CD4-positive, CD25-positive, alpha-beta regulatory T cell (primary cell): ENCODE results near the gene EHD1. TPM values are rescaled to one million over a fixed set of nuclear protein-coding genes. Genes with fewer than 3 reads are reported as not detected.

ENCODE experiments used
- ATAC-seq, 2 donors: fragments of 150-1000 bp; cut with Tn5 transposase; one replicate each; pipeline ENCODE4 v1.10.0; 2021; ENCODE audit warnings: low read depth in 2 of 2, moderate number of reproducible peaks in 2 of 2, moderate library complexity in 1 of 2
- DNase-seq, 3 donors: peaks; one replicate each; pipeline versions ENCODE4 v3.0.0 to v3.0.0-alpha.2; 2012 to 2022; ENCODE audit warnings: mixed read lengths in 1 of 3
- H3K27ac ChIP-seq: one replicate; pipeline ENCODE4 v1.7.0; 2013; ENCODE audit warnings: mild to moderate bottlenecking, low read length; ENCODE audit not compliant: insufficient read depth, poor library complexity, severe bottlenecking
- H3K27me3 ChIP-seq: one replicate; pipeline ENCODE4 v1.7.0; 2013; ENCODE audit warnings: low read length; ENCODE audit not compliant: control insufficient read depth, insufficient read depth
- H3K36me3 ChIP-seq: one replicate; pipeline ENCODE4 v1.7.0; 2013; ENCODE audit warnings: mild to moderate bottlenecking, low read length, moderate library complexity; ENCODE audit not compliant: control insufficient read depth, insufficient read depth
- H3K4me1 ChIP-seq: 2 replicates; pipeline ENCODE4 v1.7.0; 2013; ENCODE audit warnings: mild to moderate bottlenecking, low read length; ENCODE audit not compliant: insufficient read depth, control insufficient read depth, poor library complexity, severe bottlenecking
- H3K4me3 ChIP-seq: one replicate; pipeline ENCODE4 v1.7.0; 2013; ENCODE audit warnings: low read depth, mild to moderate bottlenecking, low read length, moderate library complexity
- H3K9me3 ChIP-seq, 2 experiments: 1 replicate in 1 of 2; 2 replicates in 1 of 2; pipeline ENCODE4 v1.7.0; 2013; ENCODE audit warnings: low read length in 2 of 2, mild to moderate bottlenecking in 1 of 2, moderate library complexity in 1 of 2; ENCODE audit not compliant: control insufficient read depth in 2 of 2
- H3K27ac Mint-ChIP-seq, 3 donors: one replicate each; pipeline ENCODE4 v1.8.0; 2020 to 2022; ENCODE audit warnings: mild to moderate bottlenecking in 3 of 3, mixed read lengths in 3 of 3, moderate library complexity in 2 of 3
- H3K27me3 Mint-ChIP-seq: one replicate; pipeline ENCODE4 v1.8.0; 2022; ENCODE audit warnings: mild to moderate bottlenecking, mixed read lengths
- H3K36me3 Mint-ChIP-seq: one replicate; pipeline ENCODE4 v1.8.0; 2020; ENCODE audit warnings: mixed read lengths
- H3K4me1 Mint-ChIP-seq, 4 donors: one replicate each; pipeline ENCODE4 v1.8.0; 2020 to 2022; ENCODE audit warnings: mixed read lengths in 4 of 4, mild to moderate bottlenecking in 1 of 4
- H3K4me3 Mint-ChIP-seq, 4 donors: one replicate each; pipeline ENCODE4 v1.8.0; 2020 to 2022; ENCODE audit warnings: mild to moderate bottlenecking in 4 of 4, mixed read lengths in 4 of 4, moderate library complexity in 3 of 4
- H3K9me3 Mint-ChIP-seq, 7 donors: one replicate each; pipeline ENCODE4 v1.8.0; 2020 to 2022; ENCODE audit warnings: mixed read lengths in 7 of 7, mild to moderate bottlenecking in 3 of 7, moderate library complexity in 2 of 7
- polyA plus RNA-seq, 4 donors: library from polyadenylated mRNA; unstranded; fragments of 300-500 nt; fragmentation: Illumina TruSeq; gene quantifications; one replicate each; pipeline ENCODE4 v1.2.3, GENCODE V29; 2021
- total RNA-seq: library from RNA; stranded (reverse); gene quantifications from one replicate; pipeline ENCODE4 v1.2.3, GENCODE V29; 2022

Gene EHD1
- total and polyA plus RNA-seq, 5 donors from 2014 or later = 180 to 223 (median 184) TPM

DNA sequence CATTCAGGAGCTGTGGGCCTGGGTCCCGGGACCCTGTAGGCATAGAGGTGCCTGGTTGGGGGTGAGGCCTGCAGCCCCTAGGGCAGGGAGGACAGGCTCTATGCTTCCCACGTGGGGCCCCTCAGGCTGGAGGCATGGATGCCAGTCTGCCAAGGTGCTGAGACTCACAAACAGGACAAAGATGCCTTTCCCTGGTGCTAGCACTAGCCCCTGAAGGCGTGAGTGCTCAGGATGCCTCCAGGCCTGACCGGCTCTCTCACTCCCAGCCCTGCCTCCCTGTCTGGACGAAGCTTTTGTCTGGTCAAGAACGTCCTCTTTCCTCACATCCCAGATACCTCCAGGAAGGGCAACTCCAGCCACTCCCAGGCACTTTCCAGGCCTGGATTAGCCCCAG is 36.1 kb downstream of the EHD1 start:
- no peaks in the 10 kb centered on the region for H3K9me3 Mint-ChIP-seq
- no peak overlapping the region for H3K27ac ChIP-seq
- H3K36me3 Mint-ChIP-seq = peaks cover 4% of the 10 kb centered on the region
- peak overlapping the region in 1 of 4 donors; percentile 58 for H3K4me3 Mint-ChIP-seq
- DNase-seq (no peak), ATAC-seq (no peak)
- no peaks in the 10 kb centered on the region for H3K9me3 ChIP-seq
- no peak overlapping the region for H3K27ac Mint-ChIP-seq
- peaks cover 20% of the 10 kb centered on the region for H3K4me1 ChIP-seq
- no peaks in the 10 kb centered on the region for H3K36me3 ChIP-seq
- no peaks in the 10 kb centered on the region for H3K27me3 ChIP-seq
- no peak overlapping the region for H3K4me3 ChIP-seq
- peaks cover 0 to 22% (median 10%) of the 10 kb centered on the region in 4 donors for H3K4me1 Mint-ChIP-seq
- H3K27me3 Mint-ChIP-seq = peaks cover 8% of the 10 kb centered on the region

DNA sequence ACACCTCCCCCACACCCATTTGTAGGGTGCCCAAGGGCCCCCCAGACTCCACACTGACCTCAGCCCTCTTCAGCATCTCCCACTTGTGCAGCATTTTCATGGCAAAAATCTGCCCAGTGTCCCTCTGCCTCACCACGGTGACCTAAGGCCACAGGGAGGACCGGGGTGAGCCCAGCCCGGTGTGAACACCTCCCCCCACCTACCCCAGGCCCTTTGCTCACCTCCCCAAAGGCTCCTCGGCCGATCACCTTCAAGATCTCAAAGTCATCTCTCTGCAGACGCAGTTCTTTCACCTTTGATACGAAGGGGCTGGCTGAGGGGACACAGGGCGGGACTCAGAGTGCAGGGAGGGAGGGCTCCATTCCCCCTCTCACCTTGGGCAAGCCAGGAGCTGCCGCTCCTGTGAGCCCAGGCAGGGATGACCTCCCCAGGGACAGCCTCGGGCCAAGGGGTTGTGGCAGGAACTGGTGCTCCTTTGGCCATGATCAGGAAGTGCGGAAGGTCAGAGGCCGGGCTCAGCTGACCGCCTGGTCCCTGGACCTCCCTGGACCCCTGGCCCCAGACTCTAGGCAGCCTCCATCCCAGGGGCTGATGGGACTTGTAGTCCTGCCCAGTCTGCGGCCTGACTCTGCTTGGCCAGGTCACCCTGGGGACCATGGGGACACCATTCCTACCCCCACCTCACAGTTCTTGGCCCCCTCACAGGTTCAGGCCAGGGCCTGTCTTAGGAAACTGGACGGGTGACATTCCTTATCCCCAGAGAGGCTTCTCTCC is 36.6 kb downstream of the EHD1 start:
- ATAC-seq (no peak), DNase-seq (no peak)
- Mint-ChIP-seq H3K36me3 (peaks cover 4% of the 10 kb centered on the region), H3K27ac (no peak overlapping the region), H3K4me1 (peaks cover 0 to 16% (median 7%) of the 10 kb centered on the region in 4 donors), H3K27me3 (peaks cover 8% of the 10 kb centered on the region), H3K9me3 (no peaks in the 10 kb centered on the region), H3K4me3 (no peak overlapping the region)
- Histone ChIP-seq H3K27me3 (no peaks in the 10 kb centered on the region), H3K27ac (no peak overlapping the region), H3K4me3 (no peak overlapping the region), H3K36me3 (no peaks in the 10 kb centered on the region), H3K4me1 (peaks cover 21% of the 10 kb centered on the region), H3K9me3 (no peaks in the 10 kb centered on the region)

DNA sequence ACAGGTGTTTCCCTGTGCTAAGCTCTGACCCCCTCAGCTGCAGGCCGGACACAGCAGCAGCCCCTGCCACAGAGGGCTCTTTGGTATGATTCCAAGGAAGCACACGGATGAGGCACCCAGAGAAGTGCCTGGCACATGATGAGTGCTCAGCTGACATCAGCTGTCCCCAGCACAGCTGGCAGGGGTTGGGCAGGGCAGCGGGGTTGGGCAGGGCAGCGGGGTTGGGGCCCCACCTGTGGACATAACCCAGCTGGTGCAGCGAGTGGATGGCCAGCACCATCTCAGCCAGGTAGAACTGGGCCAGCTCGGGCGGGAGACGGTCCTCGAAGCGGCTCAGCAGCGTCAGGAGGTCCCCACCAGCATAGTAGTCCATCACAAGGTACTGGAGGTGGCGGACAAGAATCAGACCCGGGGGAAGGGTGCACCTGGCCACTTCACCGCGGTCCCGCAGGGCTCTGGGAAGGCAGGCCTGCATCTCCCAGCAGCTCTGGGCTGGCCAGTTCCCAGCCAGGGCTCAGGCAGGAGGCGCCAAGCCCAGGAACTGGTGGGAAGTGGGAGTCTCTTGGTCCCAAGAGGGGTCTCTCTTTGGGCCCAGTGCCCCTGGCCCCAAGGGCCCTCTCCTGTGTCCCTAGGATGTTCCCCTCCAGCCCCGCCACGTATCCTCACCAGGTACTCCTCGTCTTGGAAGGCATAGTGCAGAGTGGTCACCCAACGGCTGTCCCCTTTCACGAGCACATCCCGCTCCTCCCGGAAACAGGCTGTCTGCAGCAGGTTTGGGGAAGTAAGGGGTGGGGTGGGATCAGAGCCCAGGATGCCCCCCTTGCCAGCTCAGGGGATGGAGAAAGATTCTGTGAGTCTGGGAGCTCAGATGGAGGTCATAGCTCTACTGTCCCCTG is 38.3 kb downstream of the EHD1 start:
- H3K27ac ChIP-seq = no peak overlapping the region
- no peak overlapping the region for H3K4me3 ChIP-seq
- Mint-ChIP-seq H3K4me1 (peaks cover 0 to 13% (median 5%) of the 10 kb centered on the region in 4 donors), H3K4me3 (peak overlapping the region in 1 of 4 donors; percentile 75), H3K27ac (no peak overlapping the region), H3K9me3 (no peaks in the 10 kb centered on the region), H3K27me3 (peaks cover 8% of the 10 kb centered on the region), H3K36me3 (peaks cover 4% of the 10 kb centered on the region)
- H3K36me3 ChIP-seq = no peaks in the 10 kb centered on the region
- H3K27me3 ChIP-seq = no peaks in the 10 kb centered on the region
- H3K9me3 ChIP-seq = no peaks in the 10 kb centered on the region
- ATAC-seq (no peak), DNase-seq (no peak)
- H3K4me1 ChIP-seq = peaks cover 18% of the 10 kb centered on the region

DNA sequence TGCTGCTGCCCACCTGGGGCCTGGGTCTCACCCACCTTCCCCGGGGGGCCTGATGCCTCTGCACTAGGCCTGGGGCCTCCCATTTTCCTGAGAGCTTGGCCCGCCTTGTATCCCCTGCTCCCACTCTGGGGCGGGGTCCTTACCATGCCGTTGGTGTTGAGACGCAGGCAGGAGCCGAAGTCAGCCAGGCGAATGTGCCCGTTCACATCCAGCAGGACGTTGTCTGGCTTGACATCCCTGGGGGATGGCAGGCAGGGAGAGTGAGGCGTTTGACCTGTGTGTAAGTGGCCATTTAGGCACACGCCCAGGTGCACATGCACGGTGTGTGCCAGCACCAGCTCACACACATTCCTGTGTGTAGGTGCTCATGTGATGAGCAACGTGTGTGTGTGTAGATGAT is 39.1 kb downstream of the EHD1 start:
- DNase-seq = no peak
- peak overlapping the region in 2 of 4 donors; percentile 73 to 75 for H3K4me3 Mint-ChIP-seq
- H3K36me3 Mint-ChIP-seq = peaks cover 4% of the 10 kb centered on the region
- H3K27ac Mint-ChIP-seq = no peak overlapping the region
- H3K9me3 Mint-ChIP-seq = no peaks in the 10 kb centered on the region
- peaks cover 8% of the 10 kb centered on the region for H3K27me3 Mint-ChIP-seq
- Histone ChIP-seq H3K9me3 (no peaks in the 10 kb centered on the region), H3K27ac (no peak overlapping the region), H3K4me1 (peaks cover 12% of the 10 kb centered on the region), H3K36me3 (no peaks in the 10 kb centered on the region), H3K4me3 (no peak overlapping the region), H3K27me3 (no peaks in the 10 kb centered on the region)
- ATAC-seq = no peak
- H3K4me1 Mint-ChIP-seq = peaks cover 0 to 10% (median 2%) of the 10 kb centered on the region in 4 donors

DNA sequence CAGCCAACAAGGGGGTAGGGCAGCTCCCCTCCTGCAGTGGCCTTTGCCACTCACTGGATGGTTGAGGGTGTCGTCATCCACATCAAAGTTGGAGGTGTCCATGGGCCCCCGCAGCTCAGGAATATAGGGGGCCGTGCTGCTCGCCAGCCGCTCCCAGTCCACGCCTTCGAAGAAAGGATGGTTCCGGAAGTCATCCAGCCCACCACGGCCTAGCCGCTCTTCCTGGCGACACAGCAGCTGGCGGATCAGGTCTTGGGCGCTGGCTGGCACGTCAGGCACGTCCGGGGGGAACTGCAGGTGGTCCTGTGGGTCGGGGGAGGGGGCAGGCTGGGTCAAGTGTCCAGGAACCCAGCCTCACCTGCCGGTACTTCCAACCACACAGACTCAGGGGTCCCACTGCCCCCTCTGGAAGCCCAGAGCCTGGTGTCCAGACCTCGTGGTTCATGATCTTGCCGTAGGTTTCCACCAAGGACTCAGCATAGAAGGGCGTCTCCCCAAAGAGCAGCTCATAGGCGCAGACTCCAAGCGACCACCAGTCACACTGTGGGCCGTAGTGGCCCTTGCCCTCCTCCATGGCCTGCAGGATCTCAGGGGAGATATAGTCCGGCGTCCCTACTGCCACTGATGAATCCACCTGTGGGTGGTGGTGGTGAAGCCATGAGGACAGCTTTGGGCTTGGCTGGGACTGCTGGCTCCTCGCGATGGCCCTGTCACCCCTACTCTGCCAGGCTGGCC is 39.7 kb downstream of the EHD1 start:
- ATAC-seq (no peak), DNase-seq (no peak)
- no peak overlapping the region for H3K27ac Mint-ChIP-seq
- peaks cover 5% of the 10 kb centered on the region for H3K27me3 Mint-ChIP-seq
- H3K27me3 ChIP-seq = no peaks in the 10 kb centered on the region
- peaks cover 7% of the 10 kb centered on the region for H3K4me1 ChIP-seq
- peaks cover 0 to 6% (median under 1%) of the 10 kb centered on the region in 4 donors for H3K4me1 Mint-ChIP-seq
- no peak overlapping the region for H3K27ac ChIP-seq
- peaks cover 4% of the 10 kb centered on the region for H3K36me3 Mint-ChIP-seq
- H3K4me3 Mint-ChIP-seq = no peak overlapping the region
- H3K4me3 ChIP-seq = no peak overlapping the region
- no peaks in the 10 kb centered on the region for H3K9me3 Mint-ChIP-seq
- no peaks in the 10 kb centered on the region for H3K36me3 ChIP-seq
- no peaks in the 10 kb centered on the region for H3K9me3 ChIP-seq

DNA sequence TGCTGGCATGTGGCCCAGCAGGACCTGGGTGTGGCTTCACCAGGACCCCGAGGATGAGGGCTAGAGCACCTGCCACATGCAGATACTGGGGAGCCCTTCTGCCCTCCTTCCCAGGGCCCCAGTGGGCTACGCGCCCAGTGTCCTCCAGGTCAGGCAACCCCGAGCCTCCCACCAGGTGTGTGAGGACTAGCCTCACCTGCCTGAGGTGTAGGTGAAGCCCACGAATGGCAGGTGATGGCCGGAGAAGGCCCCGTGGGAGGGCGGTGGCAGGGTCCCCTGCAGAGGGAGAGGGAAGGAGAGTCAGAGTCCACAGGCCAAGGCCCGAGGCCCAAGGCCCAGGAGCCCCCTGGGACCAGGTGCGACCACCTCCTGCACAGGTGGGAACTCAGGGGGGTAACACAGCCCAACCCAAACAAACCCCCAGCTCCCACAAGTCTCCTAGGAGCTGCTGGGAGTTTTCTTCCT is 40.5 kb downstream of the EHD1 start:
- Mint-ChIP-seq H3K4me1 (no peaks in the 10 kb centered on the region), H3K4me3 (no peak overlapping the region), H3K27me3 (peaks cover 4% of the 10 kb centered on the region), H3K9me3 (no peaks in the 10 kb centered on the region), H3K27ac (no peak overlapping the region), H3K36me3 (peaks cover 4% of the 10 kb centered on the region)
- Histone ChIP-seq H3K9me3 (no peaks in the 10 kb centered on the region), H3K36me3 (no peaks in the 10 kb centered on the region), H3K4me3 (no peak overlapping the region), H3K27ac (no peak overlapping the region), H3K27me3 (no peaks in the 10 kb centered on the region), H3K4me1 (peaks cover 4% of the 10 kb centered on the region)
- ATAC-seq = no peak
- no peak for DNase-seq

DNA sequence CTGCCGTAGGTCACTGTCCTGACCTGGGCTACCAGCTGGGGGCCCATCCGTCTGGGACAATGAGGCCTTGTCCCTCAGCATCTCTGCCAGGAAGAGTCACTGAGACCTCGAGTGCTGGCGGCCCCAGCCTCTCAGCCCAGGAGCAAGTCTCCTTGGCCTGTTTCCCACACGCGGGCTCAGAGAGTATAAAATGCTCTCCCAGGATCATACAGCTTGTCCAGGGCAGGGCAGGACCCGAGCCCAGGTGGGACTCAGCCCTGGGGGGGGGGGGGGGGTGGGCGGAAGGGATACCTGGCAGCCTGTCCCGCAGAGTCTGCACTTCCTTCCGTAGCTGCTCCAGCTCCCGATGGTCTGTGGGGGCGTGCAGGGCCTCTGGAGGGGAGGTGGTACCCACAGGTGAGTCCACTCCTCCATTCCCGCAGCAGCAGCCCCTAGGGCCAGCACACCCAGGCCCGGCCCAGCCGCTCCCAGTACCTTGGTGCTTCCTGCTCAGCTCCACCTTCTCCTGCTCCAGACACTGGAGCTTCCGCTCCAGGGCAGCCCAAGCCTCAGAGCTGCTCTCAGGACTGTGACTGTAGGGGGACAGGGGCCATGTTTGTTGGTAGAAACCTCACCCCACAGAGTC is 41.9 kb downstream of the EHD1 start:
- Histone ChIP-seq H3K36me3 (no peaks in the 10 kb centered on the region), H3K27ac (no peak overlapping the region), H3K4me1 (peaks cover 4% of the 10 kb centered on the region), H3K27me3 (no peaks in the 10 kb centered on the region), H3K4me3 (no peak overlapping the region), H3K9me3 (no peaks in the 10 kb centered on the region)
- Mint-ChIP-seq H3K36me3 (peaks cover 4% of the 10 kb centered on the region), H3K4me3 (no peak overlapping the region), H3K9me3 (no peaks in the 10 kb centered on the region), H3K27me3 (peaks cover 4% of the 10 kb centered on the region), H3K4me1 (no peaks in the 10 kb centered on the region), H3K27ac (no peak overlapping the region)
- ATAC-seq (no peak), DNase-seq (no peak)
